K562 (cell line): Measurements from ENCODE around the gene CRHR2. TPM values are rescaled to one million over a fixed set of nuclear protein-coding genes. Genes with fewer than 3 reads are reported as not detected.

Source experiments
- CREM ChIP-seq: IDR thresholded peaks from 2 replicates; pipeline ENCODE4 v1.6.1; 2014; ENCODE audit warnings: antibody characterized with exemption, low read depth
- CTCFL ChIP-seq: IDR thresholded peaks from 2 replicates; pipeline ENCODE4 v1.6.1; 2011; ENCODE audit warnings: borderline replicate concordance, low read depth, mild to moderate bottlenecking, moderate library complexity, low read length; ENCODE audit not compliant: insufficient read depth, poor library complexity, severe bottlenecking
- DACH1 ChIP-seq: fragments of 450-650 bp; IDR thresholded peaks from 2 replicates; pipeline ENCODE4 v1.6.1; 2018; ENCODE audit not compliant: partially characterized antibody
- DPF2 ChIP-seq: fragments of 450-650 bp; IDR thresholded peaks from 2 replicates; pipeline ENCODE4 v1.6.1; 2016
- ELF2 ChIP-seq: fragments of 250-450 bp; sonication (Bioruptor Pico); IDR thresholded peaks from 2 replicates; pipeline ENCODE4 v1.5.0; 2021; ENCODE audit warnings: mild to moderate bottlenecking
- HDAC1 ChIP-seq, 2 experiments: fragments of 450-650 bp; IDR thresholded peaks; 2 replicates each; pipeline ENCODE4 v1.6.1; 2016 to 2017; ENCODE audit warnings: inconsistent platforms in 1 of 2, mild to moderate bottlenecking in 1 of 2, moderate library complexity in 1 of 2
- HINFP ChIP-seq: fragments of 450-650 bp; conservative IDR thresholded peaks from 2 replicates; pipeline ENCODE4 v1.6.1; 2016; ENCODE audit warnings: missing genetic modification characterization, low read depth, mild to moderate bottlenecking, control low read depth, missing compliant biosample characterization
- LCOR ChIP-seq: sonication (generic); formaldehyde crosslinking; IDR thresholded peaks from 2 replicates; pipeline ENCODE4 v1.8.0; 2022; ENCODE audit warnings: mild to moderate bottlenecking, missing genetic modification reagents
- NFATC3 ChIP-seq: fragments of 450-650 bp; IDR thresholded peaks from 2 replicates; pipeline ENCODE4 v1.6.1; 2017; ENCODE audit warnings: mild to moderate bottlenecking
- PCBP2 ChIP-seq: fragments of 200-400 bp; formaldehyde crosslinking; IDR thresholded peaks from 2 replicates; pipeline ENCODE4 v1.6.1; 2018; ENCODE audit warnings: low read length, low read depth, mild to moderate bottlenecking, moderate library complexity; ENCODE audit not compliant: poor library complexity, severe bottlenecking
- PML ChIP-seq: IDR thresholded peaks from 2 replicates; pipeline ENCODE4 v1.6.1; 2012; ENCODE audit warnings: low read length, inconsistent platforms
- POLR2H ChIP-seq: IDR thresholded peaks from 2 replicates; pipeline ENCODE4 v1.6.1; 2016; ENCODE audit warnings: missing genetic modification characterization, low read depth, mild to moderate bottlenecking, control low read depth, missing compliant biosample characterization, moderate library complexity
- TSHZ1 ChIP-seq: fragments of 250-450 bp; sonication (Bioruptor Pico); IDR thresholded peaks from 2 replicates; pipeline ENCODE4 v1.4.0; 2020; ENCODE audit warnings: mild to moderate bottlenecking, moderate library complexity
- XRCC4 ChIP-seq: IDR thresholded peaks from one replicate; pipeline ENCODE4 v1.6.1; 2011; ENCODE audit not compliant: insufficient read depth, insufficient read length; ENCODE audit errors: extremely low read depth
- YBX1 ChIP-seq: fragments of 450-650 bp; IDR thresholded peaks from 2 replicates; pipeline ENCODE4 v1.7.1; 2016; ENCODE audit warnings: mild to moderate bottlenecking
- ZBTB7A ChIP-seq: IDR thresholded peaks from 2 replicates; pipeline ENCODE4 v1.6.1; 2011; ENCODE audit warnings: low read depth, mild to moderate bottlenecking, low read length, moderate library complexity, borderline replicate concordance; ENCODE audit not compliant: control insufficient read depth
- ZNF143 ChIP-seq: sonication (generic); formaldehyde crosslinking; IDR thresholded peaks from 2 replicates; pipeline ENCODE4 v1.9.0; 2022; ENCODE audit warnings: mild to moderate bottlenecking, missing genetic modification reagents
- ZNF644 ChIP-seq: fragments of 200-800 bp; sonication (Bioruptor generic); IDR thresholded peaks from 2 replicates; pipeline ENCODE4 v1.6.1; 2016; ENCODE audit warnings: low read depth, missing genetic modification characterization, missing compliant biosample characterization
- ZNF780A ChIP-seq: fragments of 250-450 bp; sonication (Bioruptor Pico); IDR thresholded peaks from 2 replicates; pipeline ENCODE4 v1.5.0; 2021; ENCODE audit warnings: mild to moderate bottlenecking
- polyA plus RNA-seq, 8 experiments: library from polyadenylated mRNA; depleted of rRNA in 4 of 8; stranded (reverse) in 5 of 8; unstranded in 3 of 8; fragments of >200 nt; fragmentation: Nextera tagmentation in 2 of 8; fragmentation: Illumina TruSeq in 1 of 8; extraction: Ambion mirVana in 2 of 8; extraction: Trizol in 1 of 8; gene quantifications; 2 replicates each; pipeline versions ENCODE4 v1.2.1 to v1.2.3, GENCODE V29; 2011 to 2014; ENCODE audit warnings: inconsistent platforms in 1 of 8, missing spikeins in 1 of 8
- total RNA-seq, 7 experiments: library from RNA; depleted of rRNA in 6 of 7; stranded (reverse); fragments of >200 nt in 6 of 7; fragmentation: Illumina TruSeq in 2 of 7; extraction: Trizol in 2 of 7; gene quantifications; 2 replicates each; pipeline versions ENCODE4 v1.2.1 to v1.2.3, GENCODE V29; 2011 to 2021; ENCODE audit warnings: low replicate concordance in 1 of 7

Gene CRHR2
- total and polyA plus RNA-seq, 9 of the 15 experiments (the other 6 are each of a cell fraction or from before 2014, with no cell fraction given): not detected

GRCh38 chr7:30671793-30672465 lies 10.3 kb downstream of the CRHR2 start (continued):
- TF ChIP-seq PCBP2: no peak
- no peak for TF ChIP-seq CTCFL
- TF ChIP-seq DACH1: no peak
- no peak for TF ChIP-seq TSHZ1 (CRISPR knock-in tag)
- no peak for TF ChIP-seq ZBTB7A
- TF ChIP-seq ZNF644: peak; percentile 98
- no peak for TF ChIP-seq ZNF143 (CRISPR knock-in tag)
- TF ChIP-seq PML: no peak
- TF ChIP-seq POLR2H: no peak
- TF ChIP-seq ZNF780A (CRISPR knock-in tag): no peak
- no peak for TF ChIP-seq ELF2
- TF ChIP-seq CREM: peak; percentile 56
- peak; percentile 72; the same call in 1 of the 2 replicates for TF ChIP-seq HINFP (tag)
- TF ChIP-seq YBX1: no peak
- peak; percentile 88 for TF ChIP-seq LCOR (CRISPR knock-in tag)
- no peak for TF ChIP-seq NFATC3
- peak in 1 of 2 experiments; percentile 85; a peak in 2 of 4 replicates for TF ChIP-seq HDAC1 (IDR thresholded peaks at IDR 0.05)
- TF ChIP-seq XRCC4: no peak
- TF ChIP-seq DPF2: 0 out of 2 replicates have a peak, but pooled peaks have one; percentile 16
